GM18507 (cell line): Measurements from ENCODE around the gene PABPN1L.

ENCODE experiments used
- DNase-seq: peaks from one replicate; pipeline ENCODE4 v3.0.0; 2011; ENCODE audit warnings: low read depth; ENCODE audit not compliant: insufficient read length; ENCODE audit errors: extremely low spot score
- FAIRE-seq: peaks from 2 replicates; lab custom pipeline; 2011; peaks lifted over from hg19 to GRCh38; lab: Jason Lieb, UNC

PABPN1L gene

GRCh38 chr16:88886420-88886844 is 20.0 kb upstream of the PABPN1L start:
- DNase-seq = no peak
- no peak for FAIRE-seq

DNA sequence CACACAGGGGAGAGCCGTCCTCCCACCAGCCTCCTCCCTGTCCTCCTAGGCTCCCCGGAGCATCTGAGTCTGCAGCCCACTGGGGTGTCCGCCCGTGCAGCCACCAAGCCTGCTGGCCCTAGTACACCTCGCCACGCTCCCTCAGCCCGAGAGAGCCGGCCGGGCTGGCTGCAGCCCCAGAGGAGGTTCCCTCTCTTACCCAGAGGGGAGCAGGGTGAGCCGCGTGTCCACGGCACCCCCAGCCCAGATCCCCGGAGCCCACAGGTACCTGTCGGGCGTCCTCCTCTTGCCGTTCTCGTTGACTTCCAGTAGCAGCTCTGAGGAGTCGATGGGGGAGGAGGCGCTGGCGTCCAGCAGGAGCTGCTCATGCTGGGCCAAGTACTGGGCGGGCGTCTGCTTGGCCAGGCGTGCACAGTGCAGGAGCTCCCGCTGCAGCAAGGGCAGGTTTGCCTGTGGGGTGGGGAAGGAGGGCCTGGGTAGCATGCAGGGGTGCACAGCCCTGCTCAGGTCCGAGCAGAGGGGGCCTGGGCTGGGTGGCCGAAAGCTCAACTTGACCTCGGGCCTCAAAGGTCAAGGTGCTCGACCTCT is 19.3 kb upstream of the PABPN1L start:
- DNase-seq (no peak), FAIRE-seq (no peak)

GRCh38 chr16:88884569-88885271 is 18.3 kb upstream of the PABPN1L start:
- DNase-seq (no peak), FAIRE-seq (no peak)

GRCh38 chr16:88883946-88884345 is 17.5 kb upstream of the PABPN1L start:
- no peak for FAIRE-seq
- DNase-seq = no peak

DNA sequence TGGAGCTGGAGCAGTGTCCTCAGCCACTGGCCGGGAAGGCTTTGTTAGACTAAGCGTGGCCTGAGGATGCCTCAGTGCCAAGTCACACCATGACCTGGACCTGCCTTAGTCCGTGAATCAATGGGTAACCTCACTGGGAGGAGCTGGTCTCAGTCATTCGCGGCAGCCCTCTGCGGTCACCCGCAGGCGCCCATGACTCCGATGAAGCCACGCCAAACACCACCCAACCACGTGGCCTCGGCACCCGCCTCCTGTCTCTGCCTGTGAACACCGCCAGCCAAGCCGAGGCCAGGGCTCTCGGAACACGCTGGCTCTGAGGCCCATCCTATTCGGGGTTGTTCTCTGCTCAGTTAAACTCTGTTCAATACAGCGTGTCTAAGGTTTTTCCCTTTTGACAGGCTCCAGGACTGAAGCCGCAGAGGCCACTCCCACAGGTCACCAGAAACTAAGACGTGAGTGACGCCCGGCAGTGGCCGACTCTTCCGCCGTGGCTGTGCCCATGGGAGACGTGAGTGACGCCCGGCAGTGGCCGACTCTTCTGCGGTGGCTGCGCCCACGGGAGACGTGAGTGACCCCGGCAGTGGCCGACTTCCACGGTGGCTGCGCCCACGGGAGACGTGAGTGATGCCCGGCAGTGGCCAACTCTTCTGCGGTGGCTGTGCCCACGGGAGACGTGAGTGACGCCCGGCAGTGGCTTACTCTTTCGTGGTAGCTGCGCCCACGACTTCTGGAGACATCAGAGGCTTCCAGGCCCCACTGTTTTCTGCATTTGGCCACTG is 16.8 kb upstream of the PABPN1L start:
- FAIRE-seq (no peak), DNase-seq (no peak)

GRCh38 chr16:88882358-88883030 is 16.0 kb upstream of the PABPN1L start:
- FAIRE-seq (no peak), DNase-seq (no peak)

DNA sequence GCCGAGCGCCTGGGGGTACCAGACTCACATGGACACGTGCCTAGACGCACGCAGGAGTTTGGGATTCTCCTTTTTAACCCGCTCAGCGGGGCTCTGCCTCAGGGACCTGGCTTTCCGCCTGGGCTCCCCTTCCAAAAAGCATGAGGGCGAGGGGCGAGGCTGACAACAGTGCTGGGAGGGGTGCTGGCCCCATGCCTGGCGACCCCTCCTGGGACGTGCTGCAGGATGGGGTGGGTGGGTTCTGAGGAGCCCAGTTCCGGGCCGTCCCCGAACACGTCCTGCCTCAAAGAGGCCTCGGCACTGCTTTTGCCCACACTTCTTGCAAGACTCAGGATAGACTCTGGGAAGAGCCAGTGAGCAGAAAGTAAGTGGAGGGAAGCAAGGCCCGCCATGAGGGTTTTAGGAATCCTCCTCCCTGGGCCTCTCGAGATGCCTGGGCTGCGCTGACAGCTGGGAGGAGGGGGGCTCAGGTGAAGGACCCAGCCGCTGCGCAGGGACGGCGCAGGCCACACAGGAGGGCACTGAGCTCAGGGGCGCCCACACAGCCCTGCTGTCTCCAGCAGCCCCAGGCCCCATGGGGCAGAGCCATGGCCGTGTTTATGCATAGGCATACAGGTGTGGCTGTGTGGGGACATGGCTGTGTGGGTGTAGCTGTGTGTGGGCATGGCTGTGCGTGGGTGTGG is 15.4 kb upstream of the PABPN1L start:
- FAIRE-seq = no peak
- DNase-seq = no peak

DNA sequence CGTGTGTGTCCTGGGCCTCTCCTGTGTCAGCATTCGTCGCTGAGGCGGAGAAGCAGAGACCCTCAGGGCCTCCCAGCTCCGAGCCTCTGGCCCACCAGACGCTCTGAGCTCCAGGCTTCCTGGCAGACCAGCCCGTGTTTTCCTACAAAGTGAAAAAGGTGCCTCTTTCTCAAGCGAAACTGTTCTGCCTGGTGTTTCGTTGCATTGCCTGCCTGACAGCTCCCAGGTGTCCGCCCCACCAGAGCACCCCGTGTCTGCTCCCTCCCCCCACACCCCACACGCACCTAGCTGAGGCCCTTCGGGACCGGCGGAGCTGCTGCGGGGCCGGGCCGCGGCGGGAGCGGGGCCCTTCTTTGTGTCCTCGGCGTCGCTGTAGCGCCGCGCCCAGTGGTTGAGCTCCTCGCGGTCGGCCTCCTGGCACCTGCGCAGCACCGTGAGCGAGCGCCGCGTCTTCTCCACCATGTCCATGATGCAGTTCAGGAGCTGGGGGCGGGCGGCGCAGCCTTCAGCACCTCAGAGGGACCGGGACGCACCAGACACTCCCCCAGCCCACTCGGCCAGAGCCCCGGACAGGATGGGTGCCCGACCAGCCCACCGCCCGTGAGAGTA is 14.7 kb upstream of the PABPN1L start:
- FAIRE-seq (no peak), DNase-seq (no peak)

- no peak for DNase-seq
- no peak for FAIRE-seq
Measured at GRCh38 chr16:88880226-88881006, 14.0 kb upstream of the PABPN1L start.

DNA sequence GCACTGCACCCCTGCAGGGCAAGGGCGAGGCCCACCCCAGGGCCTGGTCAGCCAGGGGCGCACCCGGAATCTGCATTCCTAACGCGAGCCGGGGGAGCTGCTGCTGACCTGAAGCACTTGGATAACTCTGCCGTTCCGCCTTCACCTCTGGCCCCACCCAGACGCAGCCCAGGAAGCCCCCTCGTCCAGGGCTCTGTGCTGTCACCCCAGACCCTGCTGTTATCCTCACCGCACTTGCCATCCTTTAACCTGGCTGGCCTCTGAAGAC is 13.3 kb upstream of the PABPN1L start:
- FAIRE-seq (no peak), DNase-seq (no peak)

DNA sequence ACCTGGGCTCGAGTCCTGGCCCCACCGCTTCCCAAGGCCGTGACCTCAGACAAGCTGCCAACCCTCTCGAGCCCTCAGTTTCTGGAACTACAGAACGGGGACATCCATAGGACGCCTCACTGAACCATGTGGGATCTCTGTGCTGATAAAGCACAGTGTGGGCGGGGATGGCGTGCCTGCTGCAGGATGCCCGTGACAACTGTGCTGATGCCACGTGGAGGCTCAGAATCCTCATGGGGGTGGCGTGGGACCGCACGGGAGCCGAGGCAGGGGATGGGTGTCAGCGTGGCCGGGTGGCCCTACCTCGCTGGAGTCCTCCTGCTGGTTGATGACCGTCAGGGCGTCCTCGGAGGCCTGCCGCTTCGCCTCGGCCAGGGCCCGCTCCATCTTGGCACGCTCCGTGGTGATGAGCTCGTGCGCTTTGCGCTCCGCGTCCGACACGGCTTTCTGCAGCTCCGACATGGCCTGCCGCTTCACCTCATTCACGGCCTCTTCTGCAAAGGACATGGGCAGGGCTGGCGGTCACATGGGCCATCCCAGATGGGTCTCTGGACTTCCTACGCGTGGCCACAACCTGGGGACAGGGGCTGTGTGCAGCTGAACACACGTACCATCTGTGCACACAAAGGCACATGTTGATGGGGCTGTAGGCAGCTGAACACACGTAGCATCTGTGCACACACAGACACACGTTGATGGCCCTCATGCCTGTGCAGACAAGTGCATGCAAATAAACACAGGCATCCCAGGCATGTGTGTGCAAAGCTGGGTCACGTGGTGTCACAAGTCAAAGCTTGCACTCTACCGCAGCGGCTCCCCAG is 12.7 kb upstream of the PABPN1L start:
- no peak for FAIRE-seq
- DNase-seq = no peak

GRCh38 chr16:88878356-88878755 is 11.9 kb upstream of the PABPN1L start:
- no peak for FAIRE-seq
- DNase-seq = no peak

- FAIRE-seq (no peak), DNase-seq (no peak)
Measured at GRCh38 chr16:88877564-88878289, 11.3 kb upstream of the PABPN1L start.

DNA sequence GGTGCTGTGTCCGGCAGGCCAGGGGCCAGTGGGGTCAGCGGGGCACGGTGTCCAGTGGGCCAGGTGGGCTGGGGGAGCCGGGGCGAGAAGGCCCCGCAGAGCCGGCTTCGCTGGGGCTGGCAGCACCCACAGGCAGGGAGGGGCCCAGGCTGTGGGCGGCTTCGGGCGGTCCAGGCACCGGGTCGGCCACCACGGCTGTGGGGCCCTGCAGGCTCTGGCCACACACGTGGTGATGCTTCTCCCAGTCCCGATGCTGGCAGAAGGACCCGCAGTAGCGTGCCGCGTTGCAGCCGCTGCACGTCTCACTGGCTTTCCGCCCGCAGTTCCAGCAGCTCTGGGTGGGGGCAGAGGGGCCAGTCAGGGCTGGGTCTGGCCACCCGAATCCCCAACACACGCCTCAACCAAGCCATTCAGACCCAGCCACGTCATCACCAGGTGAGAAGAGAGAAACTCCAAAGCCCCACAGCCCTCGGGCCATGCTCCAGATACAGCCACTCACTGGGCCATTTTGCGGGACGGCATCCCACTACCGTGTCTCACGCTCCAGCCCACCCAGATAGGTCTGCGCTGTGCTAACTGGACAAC is 10.6 kb upstream of the PABPN1L start:
- DNase-seq = no peak
- no peak for FAIRE-seq

DNA sequence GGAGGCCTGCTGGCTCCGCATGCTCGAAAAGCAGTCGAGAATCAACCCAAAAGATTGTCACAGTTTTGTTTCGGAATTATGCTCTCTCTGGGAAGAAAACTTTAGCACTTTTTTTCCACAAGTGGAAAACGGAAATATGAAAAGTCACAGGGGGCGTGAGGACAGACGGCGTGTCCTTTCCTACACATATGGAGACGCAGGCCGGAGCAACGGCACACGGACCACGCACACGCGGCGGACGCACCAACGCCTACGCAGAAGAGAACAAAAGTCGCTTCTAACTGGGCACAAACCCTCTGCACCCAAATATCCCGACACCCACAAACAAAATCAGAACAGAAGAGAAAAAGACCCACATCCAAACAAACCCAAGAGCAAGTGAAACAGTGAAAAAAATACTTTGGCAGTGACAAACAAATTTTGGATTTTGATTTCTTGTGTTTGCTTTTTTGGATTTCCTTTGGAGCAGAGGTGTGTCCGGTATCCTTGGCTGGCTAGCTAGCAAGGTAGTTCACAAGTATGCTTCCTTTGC is 9.3 kb upstream of the PABPN1L start:
- no peak for FAIRE-seq
- no peak for DNase-seq

DNA sequence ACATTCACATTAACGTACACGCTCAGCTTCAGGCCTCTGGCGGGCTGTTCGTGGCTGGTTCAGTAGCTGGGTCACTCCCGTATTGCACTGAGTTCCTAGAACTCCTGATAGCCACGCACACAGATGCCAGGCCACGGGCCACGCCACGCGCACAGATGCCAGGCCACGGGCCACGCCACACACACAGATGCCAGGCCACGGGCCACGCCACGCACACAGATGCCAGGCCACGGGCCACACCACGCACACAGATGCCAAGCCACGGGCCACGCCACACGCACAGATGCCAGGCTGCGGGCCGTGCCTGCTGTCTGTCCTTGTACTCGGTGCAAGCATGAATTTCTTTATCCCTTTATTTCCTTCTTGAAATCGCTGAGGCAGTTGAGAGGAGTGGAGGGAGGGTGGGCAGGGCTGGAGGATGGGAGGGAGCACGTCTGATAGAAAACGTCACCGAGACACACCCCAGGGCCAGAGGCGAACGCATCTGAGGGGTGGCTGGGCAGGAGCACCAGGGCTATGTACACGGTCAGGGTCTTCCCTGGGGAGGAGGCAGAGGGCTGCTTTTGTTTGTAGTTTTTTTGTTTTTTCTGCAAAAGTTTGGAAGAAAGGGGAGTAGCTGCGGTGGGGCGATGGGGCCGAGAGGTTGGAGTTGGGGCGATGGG is 8.6 kb upstream of the PABPN1L start:
- FAIRE-seq (no peak), DNase-seq (no peak)
